ENCODE results near the gene DNAH1.
A peak's percentile ranks its signal among the peaks of the same experiment; 100 is the strongest.
"Not testable (repeated sequence)": the region's sequence is repeated elsewhere in the genome, so short reads cannot be mapped to it uniquely, and the experiment has no call there.

The DNAH1 gene

GRCh38 chr3:52331906-52332305 lies 15.8 kb downstream of the DNAH1 start:
- DNase-seq (ENCODE audit: low read depth in 3 of 3, low spot score in 1 of 3) = no peak

- no peak for DNase-seq (ENCODE audit: low read depth in 3 of 3, low spot score in 1 of 3)
Measured at GRCh38 chr3:52333869-52334557, 17.9 kb downstream of the DNAH1 start.

GRCh38 chr3:52338131-52338530 lies 22.0 kb downstream of the DNAH1 start:
- not testable (repeated sequence) for DNase-seq (ENCODE audit: low read depth in 3 of 3, low spot score in 1 of 3)

- peak in 1 of 3 donors; percentile 7 for DNase-seq (ENCODE audit: low read depth in 3 of 3, low spot score in 1 of 3)
Measured at GRCh38 chr3:52339612-52340011, 23.5 kb downstream of the DNAH1 start.

- DNase-seq (ENCODE audit: low read depth in 3 of 3, low spot score in 1 of 3) = no peak
Measured at GRCh38 chr3:52341123-52341522, 25.0 kb downstream of the DNAH1 start.

GRCh38 chr3:52343946-52344600 lies 28.0 kb downstream of the DNAH1 start:
- no peak for DNase-seq (ENCODE audit: low read depth in 3 of 3, low spot score in 1 of 3)

GRCh38 chr3:52345521-52346109 lies 29.5 kb downstream of the DNAH1 start:
- DNase-seq (ENCODE audit: low read depth in 3 of 3, low spot score in 1 of 3) = no peak

- DNase-seq (ENCODE audit: low read depth in 3 of 3, low spot score in 1 of 3) = no peak
Measured at GRCh38 chr3:52346623-52347530, 30.8 kb downstream of the DNAH1 start.

GRCh38 chr3:52347716-52348635 lies 31.9 kb downstream of the DNAH1 start:
- no peak for DNase-seq (ENCODE audit: low read depth in 3 of 3, low spot score in 1 of 3)

- DNase-seq (ENCODE audit: low read depth in 3 of 3, low spot score in 1 of 3) = no peak
Measured at GRCh38 chr3:52349131-52349530, 33.0 kb downstream of the DNAH1 start.

GRCh38 chr3:52349611-52350395 lies 33.7 kb downstream of the DNAH1 start:
- no peak for DNase-seq (ENCODE audit: low read depth in 3 of 3, low spot score in 1 of 3)

GRCh38 chr3:52350416-52350815 lies 34.3 kb downstream of the DNAH1 start:
- DNase-seq (ENCODE audit: low read depth in 3 of 3, low spot score in 1 of 3) = no peak

GRCh38 chr3:52350981-52351761 lies 35.1 kb downstream of the DNAH1 start:
- DNase-seq (ENCODE audit: low read depth in 3 of 3, low spot score in 1 of 3) = no peak

GRCh38 chr3:52351762-52352368 lies 35.7 kb downstream of the DNAH1 start:
- DNase-seq (ENCODE audit: low read depth in 3 of 3, low spot score in 1 of 3) = no peak

- no peak for DNase-seq (ENCODE audit: low read depth in 3 of 3, low spot score in 1 of 3)
Measured at GRCh38 chr3:52352566-52352965, 36.4 kb downstream of the DNAH1 start.

- no peak for DNase-seq (ENCODE audit: low read depth in 3 of 3, low spot score in 1 of 3)
Measured at GRCh38 chr3:52353291-52353855, 37.3 kb downstream of the DNAH1 start.

- DNase-seq (ENCODE audit: low read depth in 3 of 3, low spot score in 1 of 3) = no peak
Measured at GRCh38 chr3:52354676-52355075, 38.6 kb downstream of the DNAH1 start.

- no peak for DNase-seq (ENCODE audit: low read depth in 3 of 3, low spot score in 1 of 3)
Measured at GRCh38 chr3:52355526-52355925, 39.4 kb downstream of the DNAH1 start.
